Osteocyte (in vitro differentiated cells): Measurements from ENCODE around the gene GPR55. TPM values are rescaled to one million over a fixed set of nuclear protein-coding genes. Genes with fewer than 3 reads are reported as not detected.

Experiments
- DNase-seq: peaks from one replicate; pipeline ENCODE4 v3.0.0; 2021; ENCODE audit warnings: mixed read lengths; ENCODE audit not compliant: unreplicated experiment; ENCODE audit errors: extremely low spot score
- H3K27ac Mint-ChIP-seq: one replicate; pipeline ENCODE4 v1.8.0; 2021; ENCODE audit warnings: mild to moderate bottlenecking, mixed read lengths; ENCODE audit not compliant: unreplicated experiment
- H3K27me3 Mint-ChIP-seq: one replicate; pipeline ENCODE4 v1.8.0; 2021; ENCODE audit warnings: mixed read lengths; ENCODE audit not compliant: unreplicated experiment
- H3K36me3 Mint-ChIP-seq: one replicate; pipeline ENCODE4 v1.8.0; 2021; ENCODE audit warnings: mixed read lengths; ENCODE audit not compliant: unreplicated experiment
- H3K4me1 Mint-ChIP-seq: one replicate; pipeline ENCODE4 v1.8.0; 2021; ENCODE audit warnings: mixed read lengths; ENCODE audit not compliant: unreplicated experiment
- H3K4me3 Mint-ChIP-seq: one replicate; pipeline ENCODE4 v1.8.0; 2021; ENCODE audit warnings: mild to moderate bottlenecking, moderate library complexity, mixed read lengths; ENCODE audit not compliant: unreplicated experiment
- H3K9me3 Mint-ChIP-seq: one replicate; pipeline ENCODE4 v1.8.0; 2021; ENCODE audit warnings: mixed read lengths; ENCODE audit not compliant: unreplicated experiment
- CTCF ChIP-seq: fragments of 200-600 bp; sonication (generic); IDR thresholded peaks from 2 replicates; pipeline ENCODE4 v1.5.0; 2021; ENCODE audit warnings: antibody characterized with exemption, mild to moderate bottlenecking, moderate library complexity
- total RNA-seq: library from RNA; stranded (reverse); gene quantifications from 2 replicates; pipeline ENCODE4 v1.2.1, GENCODE V29; 2021

The GPR55 gene
- total RNA-seq, 1 donor from 2014 or later = not detected

GRCh38 chr2:230887342-230887741 is 37.7 kb downstream of the GPR55 start:
- no peak for TF ChIP-seq CTCF
- Mint-ChIP-seq H3K4me3 (no peak overlapping the region), H3K36me3 (no peaks in the 10 kb centered on the region), H3K9me3 (no peaks in the 10 kb centered on the region), H3K27ac (no peak overlapping the region), H3K4me1 (peaks cover 20% of the 10 kb centered on the region), H3K27me3 (no peaks in the 10 kb centered on the region)
- DNase-seq = no peak

GRCh38 chr2:230886671-230887071 is 38.4 kb downstream of the GPR55 start:
- H3K4me3 Mint-ChIP-seq = no peak overlapping the region
- TF ChIP-seq CTCF = no peak
- H3K4me1 Mint-ChIP-seq = peaks cover 20% of the 10 kb centered on the region
- no peak overlapping the region for H3K27ac Mint-ChIP-seq
- no peaks in the 10 kb centered on the region for H3K9me3 Mint-ChIP-seq
- no peak for DNase-seq
- no peaks in the 10 kb centered on the region for H3K27me3 Mint-ChIP-seq
- H3K36me3 Mint-ChIP-seq = no peaks in the 10 kb centered on the region

DNA sequence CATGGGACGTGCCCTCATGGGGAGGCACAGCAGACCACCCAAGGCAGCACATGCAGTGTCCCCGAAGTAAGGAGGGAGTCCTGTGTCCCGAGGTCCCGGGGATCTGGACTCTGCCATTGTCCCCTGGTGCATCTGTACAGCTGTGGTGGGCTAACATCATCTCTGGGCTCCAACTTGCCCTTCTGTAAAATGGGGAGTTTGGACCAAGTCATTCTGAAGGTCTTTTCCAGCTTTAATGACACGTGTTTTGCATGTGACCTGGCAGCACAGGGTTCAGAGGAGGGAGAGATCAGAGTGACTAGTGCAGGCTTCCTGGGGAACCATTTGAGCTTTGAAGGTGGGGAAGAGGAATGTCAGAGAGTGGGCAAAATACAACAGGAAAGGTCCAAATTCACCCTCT is 38.8 kb downstream of the GPR55 start:
- H3K4me1 Mint-ChIP-seq = peaks cover 18% of the 10 kb centered on the region
- no peak overlapping the region for H3K4me3 Mint-ChIP-seq
- no peak for TF ChIP-seq CTCF
- no peak for DNase-seq
- H3K36me3 Mint-ChIP-seq = no peaks in the 10 kb centered on the region
- no peaks in the 10 kb centered on the region for H3K27me3 Mint-ChIP-seq
- H3K9me3 Mint-ChIP-seq = no peaks in the 10 kb centered on the region
- H3K27ac Mint-ChIP-seq = no peak overlapping the region

GRCh38 chr2:230885463-230886130 is 39.4 kb downstream of the GPR55 start:
- peaks cover 13% of the 10 kb centered on the region for H3K4me1 Mint-ChIP-seq
- no peaks in the 10 kb centered on the region for H3K27me3 Mint-ChIP-seq
- DNase-seq = no peak
- no peak overlapping the region for H3K4me3 Mint-ChIP-seq
- H3K9me3 Mint-ChIP-seq = no peaks in the 10 kb centered on the region
- H3K36me3 Mint-ChIP-seq = peaks cover 3% of the 10 kb centered on the region
- H3K27ac Mint-ChIP-seq = no peak overlapping the region
- no peak for TF ChIP-seq CTCF

- no peak for DNase-seq
- H3K27me3 Mint-ChIP-seq = no peaks in the 10 kb centered on the region
- no peaks in the 10 kb centered on the region for H3K9me3 Mint-ChIP-seq
- no peak overlapping the region for H3K27ac Mint-ChIP-seq
- no peak for TF ChIP-seq CTCF
- no peak overlapping the region for H3K4me3 Mint-ChIP-seq
- peaks cover 17% of the 10 kb centered on the region for H3K36me3 Mint-ChIP-seq
- H3K4me1 Mint-ChIP-seq = peaks cover 15% of the 10 kb centered on the region
Measured at GRCh38 chr2:230881840-230882239, 43.2 kb downstream of the GPR55 start.
